ENCODE data around the gene FRYL.

FRYL gene

GRCh38 chr4:48558819-48559218, 221.3 kb downstream of the FRYL start:
- DNase-seq = no peak

GRCh38 chr4:48558026-48558425, 222.1 kb downstream of the FRYL start:
- DNase-seq = no peak

- DNase-seq = no peak
Measured at GRCh38 chr4:48557478-48557877, 222.6 kb downstream of the FRYL start.

- DNase-seq = no peak
Measured at GRCh38 chr4:48556268-48556667, 223.8 kb downstream of the FRYL start.

- no peak for DNase-seq
Measured at GRCh38 chr4:48554606-48555005, 225.5 kb downstream of the FRYL start.

- DNase-seq = no peak
Measured at GRCh38 chr4:48553720-48554119, 226.4 kb downstream of the FRYL start.

- DNase-seq = peak in 11 of 51 donors; percentile 4 to 35 (median 11)
Measured at GRCh38 chr4:48546336-48546735, 233.7 kb downstream of the FRYL start.

- peak in 1 of 51 donors; percentile 12 for DNase-seq
Measured at GRCh38 chr4:48543796-48544195, 236.3 kb downstream of the FRYL start.

- no peak for DNase-seq
Measured at GRCh38 chr4:48542888-48543287, 237.2 kb downstream of the FRYL start.

- no peak for DNase-seq
Measured at GRCh38 chr4:48539597-48539996, 240.5 kb downstream of the FRYL start.

- peak in 1 of 51 donors; percentile 24 for DNase-seq
Measured at GRCh38 chr4:48538358-48538757, 241.7 kb downstream of the FRYL start.

GRCh38 chr4:48526406-48526805, 253.7 kb downstream of the FRYL start:
- no peak for DNase-seq

GRCh38 chr4:48518143-48518542, 261.9 kb downstream of the FRYL start:
- DNase-seq = no peak

GRCh38 chr4:48509543-48509942, 270.5 kb downstream of the FRYL start:
- peak in 1 of 51 donors; percentile 16 for DNase-seq

- DNase-seq = no peak
Measured at GRCh38 chr4:48506716-48507115, 273.4 kb downstream of the FRYL start.

GRCh38 chr4:48504352-48504751, 275.7 kb downstream of the FRYL start:
- DNase-seq = no peak

- DNase-seq = no peak
Measured at GRCh38 chr4:48504026-48504330, 276.1 kb downstream of the FRYL start.

- DNase-seq = no peak
Measured at GRCh38 chr4:48503233-48504025, 276.6 kb downstream of the FRYL start.

- DNase-seq = no peak
Measured at GRCh38 chr4:48499551-48500066, 280.5 kb downstream of the FRYL start.

- DNase-seq = no peak
Measured at GRCh38 chr4:48498895-48499294, 281.2 kb downstream of the FRYL start.

- DNase-seq = no peak
Measured at GRCh38 chr4:48495941-48496340, 284.1 kb downstream of the FRYL start.

- DNase-seq = no peak
Measured at GRCh38 chr4:48493452-48494100, 286.5 kb downstream of the FRYL start.

GRCh38 chr4:48491514-48492176, 288.4 kb downstream of the FRYL start:
- no peak for DNase-seq
